IPS DF 4.7 (cell line): ENCODE results near the gene MS4A4E.
"Not testable (repeated sequence)": the region's sequence is repeated elsewhere in the genome, so short reads cannot be mapped to it uniquely, and the experiment has no call there.

Experiments
- DNase-seq: peaks from one replicate; pipeline ENCODE4 v3.0.0-alpha.2; 2013; ENCODE audit warnings: low spot score; ENCODE audit errors: extremely low read depth

The MS4A4E gene

DNA sequence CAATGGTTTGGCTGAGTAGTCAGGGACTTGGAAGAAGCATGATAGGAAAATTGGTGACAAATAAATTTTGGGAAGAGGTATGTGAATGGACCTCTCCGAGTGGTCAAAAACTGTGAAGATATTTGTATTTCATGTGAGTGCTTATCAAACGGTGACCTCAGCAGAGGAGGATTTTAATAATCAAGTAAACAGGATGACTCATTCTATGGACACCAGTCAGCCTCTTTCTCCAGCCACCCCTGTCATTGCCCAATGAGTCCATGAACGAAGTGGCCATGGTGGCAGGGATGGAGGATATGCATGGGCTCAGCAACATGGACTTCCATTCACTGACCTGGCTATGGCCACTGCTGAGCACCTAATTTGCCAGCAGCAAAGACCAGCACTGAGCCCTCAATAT lies 21.2 kb downstream of the MS4A4E start:
- DNase-seq, result no peak

DNA sequence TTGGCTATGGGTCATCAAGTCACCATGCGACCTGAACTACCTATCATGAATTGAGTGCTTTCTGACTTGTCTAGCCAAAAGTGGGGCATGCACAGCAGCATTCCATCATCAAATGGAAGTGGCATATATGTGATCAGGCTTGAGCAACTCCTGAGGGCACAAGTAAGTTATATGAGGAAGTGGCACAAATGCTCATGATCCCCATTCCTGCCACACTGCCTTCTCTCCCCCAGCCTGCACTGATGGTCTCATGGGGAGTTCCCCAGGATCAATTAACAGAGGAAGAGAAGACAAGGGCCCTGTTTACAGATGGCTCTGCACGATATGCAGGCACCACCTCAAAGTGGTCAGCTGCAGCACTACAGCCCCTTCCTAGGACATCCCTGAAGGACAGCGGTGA lies 21.8 kb downstream of the MS4A4E start:
- DNase-seq, result no peak

DNA sequence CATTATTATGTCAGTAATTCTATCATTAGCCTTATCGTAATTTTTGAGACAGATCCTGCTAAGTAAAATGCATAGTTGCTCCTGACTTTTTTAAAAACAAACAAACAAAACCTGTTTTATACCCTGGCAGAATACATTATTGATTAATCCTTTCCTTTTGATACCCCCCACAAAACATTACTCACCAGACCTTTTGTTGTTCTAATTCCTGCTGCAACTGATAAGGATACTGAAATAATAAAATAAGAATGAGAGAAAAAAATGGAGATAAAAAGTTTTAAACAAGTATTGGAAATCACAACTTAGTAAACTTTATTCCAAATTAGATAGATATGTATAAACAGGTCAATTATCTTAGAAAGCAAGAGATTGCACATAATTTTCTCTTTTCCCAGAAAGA lies 28.6 kb downstream of the MS4A4E start:
- DNase-seq, result no peak

- DNase-seq, result no peak
Measured at GRCh38 chr11:60211206-60211605, 31.7 kb downstream of the MS4A4E start.

DNA sequence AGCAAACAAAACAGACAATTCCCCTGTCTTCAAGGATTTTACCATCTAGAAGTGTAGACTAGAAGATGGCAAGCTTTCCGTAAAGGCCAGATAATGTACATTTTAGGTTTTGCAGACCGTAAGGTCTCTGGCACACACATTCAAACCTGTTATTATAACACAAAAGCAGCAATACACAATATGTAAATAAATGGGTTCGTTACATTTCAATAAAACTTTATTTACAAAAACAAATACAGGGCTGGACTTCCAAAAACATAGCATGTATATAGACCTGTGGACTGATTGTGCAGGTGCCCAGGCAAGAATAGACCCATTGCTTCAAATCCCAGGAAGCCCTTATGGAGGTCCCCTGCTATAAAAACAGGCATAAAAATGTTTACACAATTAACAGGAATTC lies 33.0 kb downstream of the MS4A4E start:
- no peak for DNase-seq

DNA sequence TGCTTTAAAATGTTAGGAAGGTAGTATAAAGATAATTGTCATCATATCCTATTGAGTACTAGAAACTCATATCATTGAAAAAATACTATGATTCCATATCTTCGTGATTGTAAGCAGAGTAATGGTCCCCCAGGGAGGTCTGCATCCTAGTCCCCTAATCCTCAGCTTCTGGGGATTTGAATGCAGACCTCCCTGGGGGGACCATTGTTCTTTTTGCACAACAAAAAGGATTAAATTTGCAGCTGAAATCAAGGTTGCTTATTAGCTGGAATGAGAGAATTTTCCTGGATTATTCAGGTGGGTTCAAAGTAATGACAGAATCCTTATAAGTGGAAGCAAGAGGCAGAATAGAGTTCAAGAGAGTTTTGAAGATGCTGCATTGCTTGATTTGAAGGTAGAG lies 34.0 kb downstream of the MS4A4E start:
- DNase-seq, result no peak

- no peak for DNase-seq
Measured at GRCh38 chr11:60208146-60208895, 34.6 kb downstream of the MS4A4E start.

GRCh38 chr11:60206616-60207015 lies 36.3 kb downstream of the MS4A4E start:
- DNase-seq, result no peak

- no peak for DNase-seq
Measured at GRCh38 chr11:60204922-60205321, 38.0 kb downstream of the MS4A4E start.

DNA sequence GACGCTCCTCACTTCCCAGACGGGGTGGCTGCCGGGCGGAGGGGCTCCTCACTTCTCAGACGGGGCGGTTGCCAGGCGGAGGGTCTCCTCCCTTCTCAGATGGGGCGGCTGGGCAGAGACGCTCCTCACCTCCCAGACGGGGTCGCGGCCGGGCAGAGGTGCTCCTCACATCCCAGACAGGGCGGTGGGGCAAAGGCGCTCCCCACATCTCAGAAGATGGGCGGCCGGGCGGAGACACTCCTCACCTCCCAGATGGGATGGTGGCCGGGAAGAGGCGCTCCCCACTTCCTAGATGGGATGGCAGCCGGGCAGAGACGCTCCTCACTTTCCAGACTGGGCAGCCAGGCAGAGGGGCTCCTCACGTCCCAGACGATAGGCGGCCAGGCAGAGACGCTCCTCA lies 41.6 kb downstream of the MS4A4E start:
- DNase-seq, result not testable (repeated sequence)

- DNase-seq, result no peak
Measured at GRCh38 chr11:60197442-60197841, 45.5 kb downstream of the MS4A4E start.

GRCh38 chr11:60195923-60196368 lies 47.0 kb downstream of the MS4A4E start:
- no peak for DNase-seq

- DNase-seq, result no peak
Measured at GRCh38 chr11:60194511-60194910, 48.4 kb downstream of the MS4A4E start.

GRCh38 chr11:60193687-60194433 lies 49.1 kb downstream of the MS4A4E start:
- peak; percentile 46 for DNase-seq

DNA sequence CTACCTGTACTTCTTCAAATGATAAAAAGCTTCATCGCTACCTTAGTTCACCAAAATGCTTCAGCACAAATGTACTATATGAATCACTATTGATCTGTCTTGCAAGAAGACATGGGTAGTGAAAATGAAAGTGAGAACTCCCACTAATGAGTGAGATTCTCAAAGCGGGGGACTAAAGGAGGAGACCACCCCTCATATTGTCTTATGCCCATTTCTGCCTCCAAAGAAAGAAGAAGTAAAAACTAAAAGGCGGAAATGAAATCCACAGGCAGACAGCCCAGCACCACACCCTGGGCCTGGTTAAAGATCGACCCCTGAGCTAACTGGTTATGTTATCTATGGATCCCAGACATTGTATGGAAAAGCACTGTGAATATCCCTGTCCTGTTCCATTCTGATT lies 50.4 kb downstream of the MS4A4E start:
- DNase-seq, result not testable (repeated sequence)

- DNase-seq, result not testable (repeated sequence)
Measured at GRCh38 chr11:60188481-60188880, 54.5 kb downstream of the MS4A4E start.

DNA sequence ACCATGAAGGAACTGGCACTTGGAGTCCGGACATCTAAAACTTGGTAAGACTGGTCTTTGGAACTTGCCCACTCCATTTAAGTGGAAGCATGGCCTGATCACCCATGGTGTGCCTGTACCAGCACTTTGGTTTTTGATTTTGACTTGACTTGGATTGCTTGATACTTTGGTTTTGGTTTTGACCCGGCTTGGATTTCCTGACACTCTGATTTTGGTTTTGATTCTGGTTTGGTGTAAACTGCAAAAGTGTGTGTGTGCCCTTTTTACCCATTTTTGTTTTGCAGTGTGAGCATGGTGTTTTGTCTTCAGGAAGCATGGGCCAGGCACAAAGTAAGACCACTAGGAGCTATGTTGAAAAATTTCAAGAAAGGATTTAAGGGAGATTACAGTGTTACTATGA lies 56.8 kb downstream of the MS4A4E start:
- DNase-seq, result not testable (repeated sequence)

DNA sequence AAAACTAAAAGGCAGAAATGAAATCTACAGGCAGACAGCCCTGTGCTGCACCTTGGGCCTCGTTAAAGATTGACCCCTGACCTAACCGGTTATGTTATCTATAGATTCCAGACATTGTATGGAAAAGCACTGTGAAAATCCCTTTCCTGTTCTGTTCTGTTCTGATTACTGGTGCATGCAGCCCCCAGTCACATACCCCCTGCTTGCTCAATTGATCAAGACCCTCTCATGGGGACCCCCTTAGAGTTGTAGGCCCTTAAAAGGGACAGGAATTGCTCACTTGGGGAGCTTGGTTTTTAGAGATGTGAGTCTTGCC lies 57.5 kb downstream of the MS4A4E start:
- DNase-seq, result not testable (repeated sequence)

DNA sequence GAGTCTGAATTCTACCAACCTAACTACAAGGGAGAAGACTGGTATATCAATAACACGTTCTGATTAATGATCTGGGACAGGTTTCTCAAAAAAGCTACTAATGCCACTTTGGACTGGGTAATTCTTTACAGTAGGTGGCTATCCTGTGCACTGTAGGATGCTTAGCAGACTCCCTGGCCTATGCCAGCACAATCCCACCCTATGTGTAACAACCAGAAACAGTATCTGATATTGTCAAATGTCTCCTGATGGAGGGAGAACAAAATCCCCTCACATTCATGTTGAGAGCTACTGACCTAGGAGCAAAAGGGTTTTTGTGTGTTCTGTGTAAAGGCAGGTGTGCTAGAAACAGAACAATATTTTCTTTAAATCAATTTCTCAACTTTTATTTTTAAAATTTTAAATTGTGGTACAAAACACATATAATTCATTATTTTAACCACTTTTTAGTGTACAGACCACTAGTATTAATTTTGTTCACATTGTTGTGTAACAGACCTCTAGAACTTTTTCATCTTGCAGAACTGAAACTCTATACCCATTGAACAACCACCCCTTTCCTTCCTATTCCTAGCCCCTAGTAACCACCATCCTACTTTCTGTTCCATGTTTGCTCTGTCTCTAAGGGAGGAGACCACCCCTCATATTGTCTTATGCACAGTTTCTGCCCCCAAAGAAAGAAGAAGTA lies 58.0 kb downstream of the MS4A4E start:
- no peak for DNase-seq

DNA sequence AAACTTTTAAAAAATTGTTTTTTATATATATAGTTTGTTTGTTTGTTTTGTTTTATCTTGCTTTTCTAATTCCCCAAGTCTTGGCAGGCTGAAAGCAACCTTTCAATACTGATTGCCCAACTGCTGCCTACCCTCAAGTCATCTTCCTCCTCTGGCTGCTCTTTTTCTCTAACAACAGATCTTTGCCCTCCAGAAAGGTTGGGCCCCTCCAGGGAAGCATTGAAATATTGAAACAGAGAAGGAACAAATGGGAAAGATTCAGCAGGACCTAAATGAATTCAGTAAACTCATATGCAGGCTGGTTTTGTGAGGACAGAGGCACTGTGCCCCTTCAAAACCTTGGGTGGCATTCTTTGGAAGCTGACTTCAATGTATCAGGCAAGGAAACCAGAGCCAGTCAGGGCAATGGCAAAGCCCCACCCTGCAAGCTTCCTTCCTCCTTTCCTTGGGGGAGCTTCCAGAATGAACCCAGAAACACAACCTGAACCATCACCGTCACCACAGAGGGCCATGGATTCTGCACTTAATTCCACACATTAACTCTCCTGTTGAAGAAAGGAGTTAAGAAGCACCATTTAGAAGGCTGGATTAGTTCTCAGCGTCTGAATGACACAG lies 59.2 kb downstream of the MS4A4E start:
- DNase-seq, result no peak

DNA sequence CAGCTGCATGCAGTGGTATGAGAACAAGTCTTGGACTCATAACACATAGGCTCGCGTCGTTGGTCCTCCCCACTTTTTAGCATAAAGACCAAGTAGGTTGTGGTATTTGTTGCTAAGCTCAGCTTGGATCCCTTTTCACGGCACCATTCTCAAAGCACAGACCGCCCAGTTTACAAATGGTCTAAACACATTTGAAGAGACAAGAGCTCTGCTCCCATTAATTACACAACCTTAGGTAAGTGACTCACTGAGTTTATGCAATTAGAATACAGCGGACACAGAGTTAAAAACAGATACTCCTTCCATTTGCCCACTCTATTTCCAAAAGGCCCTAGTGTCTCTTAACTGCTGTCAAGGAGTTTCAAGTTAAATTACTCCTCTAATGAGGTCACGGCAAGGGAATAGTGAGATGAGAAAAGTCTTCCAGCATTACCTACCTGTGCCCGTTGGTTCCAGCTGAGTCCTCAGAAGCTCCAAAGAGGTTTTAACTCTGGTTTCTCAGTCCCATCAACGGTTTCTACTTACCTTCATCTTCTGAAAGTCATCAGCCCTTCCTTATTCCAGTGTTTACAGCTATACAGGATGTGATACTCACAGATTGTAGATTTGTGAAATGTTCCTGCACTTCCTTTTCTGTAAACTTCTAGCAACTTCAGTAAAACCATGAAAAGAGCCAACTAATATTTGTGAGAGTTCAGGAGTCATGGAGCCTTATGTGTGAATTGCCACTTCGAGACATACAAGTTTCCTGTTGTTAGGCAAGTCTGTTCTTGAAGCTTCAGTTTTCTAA lies 60.2 kb downstream of the MS4A4E start, which contains the start of gene MS4A6A:
Gene MS4A6A, minus strand, starts transcription at position 543 of the 790 bp plus-strand sequence. CDS start 1,356 bp downstream, outside the sequence.
- DNase-seq, result no peak
